ENCODE data around the gene HK1. TPM values are rescaled to one million over a fixed set of nuclear protein-coding genes. Genes with fewer than 3 reads are reported as not detected.
A peak's percentile ranks its signal among the peaks of the same experiment; 100 is the strongest.

The HK1 gene
- total RNA-seq, 3 donors from 2014 or later: 51.2 to 63.4 (median 57.4) TPM

DNA sequence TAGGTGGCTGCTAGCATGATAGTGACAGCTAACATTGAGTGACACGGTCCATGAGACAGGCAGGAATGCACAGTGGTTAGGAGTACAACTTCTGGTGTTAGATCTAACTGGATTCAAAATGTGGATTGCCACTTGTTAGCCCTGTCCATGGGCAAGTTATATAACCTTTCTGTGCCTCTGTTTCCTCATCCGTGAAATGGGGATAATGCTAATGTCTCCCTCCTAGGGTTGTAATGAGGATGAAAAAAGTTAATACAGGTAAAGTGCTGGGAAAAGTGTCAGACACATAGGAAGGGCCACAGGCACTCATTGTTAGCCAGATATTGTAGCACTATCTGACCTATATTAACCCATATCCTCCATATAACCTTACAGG, 96.6 kb downstream of the HK1 start:
- Histone ChIP-seq H3K4me3 (no peak overlapping the region), H3K4me1 (peaks cover 4 to 16% of the 10 kb centered on the region in 2 donors), H3K27ac (peak overlapping the region; percentile 72 to 76), H3K9me3 (no peaks in the 10 kb centered on the region), H3K27me3 (no peaks in the 10 kb centered on the region), H3K36me3 (no peaks in the 10 kb centered on the region)
- DNase-seq (ENCODE audit: low spot score in 2 of 2): no peak
- intact Hi-C loops (cut with DNase I; ENCODE audit: low total_unique reads): no loop called here
- TF ChIP-seq POLR2AphosphoS5 (IDR thresholded peaks at IDR 0.05): no peak
- no peak for TF ChIP-seq POLR2A (IDR thresholded peaks at IDR 0.05)
- TF ChIP-seq, protein P1, sequence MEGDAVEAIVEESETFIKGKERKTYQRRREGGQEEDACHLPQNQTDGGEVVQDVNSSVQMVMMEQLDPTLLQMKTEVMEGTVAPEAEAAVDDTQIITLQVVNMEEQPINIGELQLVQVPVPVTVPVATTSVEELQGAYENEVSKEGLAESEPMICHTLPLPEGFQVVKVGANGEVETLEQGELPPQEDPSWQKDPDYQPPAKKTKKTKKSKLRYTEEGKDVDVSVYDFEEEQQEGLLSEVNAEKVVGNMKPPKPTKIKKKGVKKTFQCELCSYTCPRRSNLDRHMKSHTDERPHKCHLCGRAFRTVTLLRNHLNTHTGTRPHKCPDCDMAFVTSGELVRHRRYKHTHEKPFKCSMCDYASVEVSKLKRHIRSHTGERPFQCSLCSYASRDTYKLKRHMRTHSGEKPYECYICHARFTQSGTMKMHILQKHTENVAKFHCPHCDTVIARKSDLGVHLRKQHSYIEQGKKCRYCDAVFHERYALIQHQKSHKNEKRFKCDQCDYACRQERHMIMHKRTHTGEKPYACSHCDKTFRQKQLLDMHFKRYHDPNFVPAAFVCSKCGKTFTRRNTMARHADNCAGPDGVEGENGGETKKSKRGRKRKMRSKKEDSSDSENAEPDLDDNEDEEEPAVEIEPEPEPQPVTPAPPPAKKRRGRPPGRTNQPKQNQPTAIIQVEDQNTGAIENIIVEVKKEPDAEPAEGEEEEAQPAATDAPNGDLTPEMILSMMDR (IDR thresholded peaks at IDR 0.05): no peak

DNA sequence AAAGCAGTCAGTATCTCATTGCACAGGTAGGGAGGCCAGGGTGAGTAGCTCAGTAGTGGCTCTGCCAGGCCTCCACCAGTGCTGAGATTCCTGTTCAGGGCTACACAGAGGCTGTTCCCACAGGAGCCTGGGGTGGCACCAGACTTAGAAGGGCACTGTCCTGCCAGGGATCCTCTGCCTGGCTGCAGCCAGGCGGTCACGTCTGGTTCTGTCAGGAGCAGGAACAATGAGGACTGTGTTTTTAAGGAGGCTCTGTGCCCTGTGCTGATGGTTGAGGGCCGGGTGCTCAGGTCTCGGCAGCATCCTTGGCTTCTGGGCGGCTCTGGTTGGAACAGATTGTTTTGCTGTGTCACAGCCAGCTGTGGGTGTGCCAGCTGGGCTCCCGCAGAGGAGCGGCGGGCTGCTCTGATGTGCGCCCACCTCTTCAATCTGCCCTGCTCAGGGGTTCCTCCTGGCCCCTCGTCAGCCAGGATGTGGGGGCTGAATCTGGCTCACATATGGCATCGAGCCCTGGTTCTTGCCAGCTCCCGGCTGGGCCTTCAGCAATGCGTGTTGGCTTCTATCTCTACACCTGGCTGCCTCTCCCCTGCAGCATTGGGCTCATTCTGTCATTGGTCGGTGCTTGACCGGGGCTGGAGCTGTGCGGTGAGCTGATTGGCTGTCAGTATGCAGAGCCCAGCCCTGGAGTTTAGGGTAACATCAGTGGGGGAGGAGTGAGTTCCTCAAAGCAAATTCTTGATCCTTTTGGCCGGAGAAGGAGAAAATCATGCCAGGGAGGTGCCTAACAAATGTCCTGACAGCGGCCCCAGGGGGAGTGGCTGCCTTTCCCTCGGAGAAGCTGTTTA, 97.2 kb downstream of the HK1 start:
- Histone ChIP-seq H3K27me3 (no peaks in the 10 kb centered on the region), H3K4me3 (peak overlapping the region in 2 of 3 donors; percentile 32 to 33), H3K27ac (peak overlapping the region; percentile 72 to 76), H3K9me3 (no peaks in the 10 kb centered on the region), H3K36me3 (no peaks in the 10 kb centered on the region), H3K4me1 (peaks cover 4 to 16% of the 10 kb centered on the region in 2 donors)
- peak; percentile 82 to 93 for DNase-seq (ENCODE audit: low spot score in 2 of 2)
- TF ChIP-seq, protein P1 (IDR thresholded peaks at IDR 0.05): peak in 1 of 3 donors; percentile 64
- TF ChIP-seq POLR2AphosphoS5 (IDR thresholded peaks at IDR 0.05) (peak in 1 of 3 donors; percentile 43), POLR2A (IDR thresholded peaks at IDR 0.05) (no peak)
- intact Hi-C loops (cut with DNase I; ENCODE audit: low total_unique reads): no loop called here

DNA sequence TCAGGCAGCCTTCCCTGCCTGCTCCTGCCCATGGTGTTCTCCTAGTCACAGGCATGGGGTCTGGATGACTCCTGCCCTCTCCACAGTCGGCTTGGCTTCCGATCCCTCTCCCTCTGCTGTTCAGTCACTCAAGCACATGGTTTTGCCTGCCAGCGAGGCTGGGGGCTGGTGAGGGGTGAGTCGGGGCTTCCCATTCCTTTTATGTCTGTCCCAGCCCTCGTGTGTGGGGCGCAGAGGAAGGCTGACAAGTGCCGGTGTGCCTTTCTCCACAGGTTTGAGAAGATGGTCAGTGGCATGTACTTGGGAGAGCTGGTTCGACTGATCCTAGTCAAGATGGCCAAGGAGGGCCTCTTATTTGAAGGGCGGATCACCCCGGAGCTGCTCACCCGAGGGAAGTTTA, 98.4 kb downstream of the HK1 start:
- intact Hi-C loops (cut with DNase I; ENCODE audit: low total_unique reads): no loop called here
- peaks cover 4 to 16% of the 10 kb centered on the region in 2 donors for H3K4me1 ChIP-seq
- no peak for DNase-seq (ENCODE audit: low spot score in 2 of 2)
- no peaks in the 10 kb centered on the region for H3K27me3 ChIP-seq
- peak overlapping the region; percentile 72 to 76 for H3K27ac ChIP-seq
- no peaks in the 10 kb centered on the region for H3K9me3 ChIP-seq
- H3K36me3 ChIP-seq: no peaks in the 10 kb centered on the region
- H3K4me3 ChIP-seq: no peak overlapping the region
- TF ChIP-seq, protein P1 (IDR thresholded peaks at IDR 0.05): no peak
- TF ChIP-seq POLR2AphosphoS5 (IDR thresholded peaks at IDR 0.05) (no peak), POLR2A (IDR thresholded peaks at IDR 0.05) (no peak)

DNA sequence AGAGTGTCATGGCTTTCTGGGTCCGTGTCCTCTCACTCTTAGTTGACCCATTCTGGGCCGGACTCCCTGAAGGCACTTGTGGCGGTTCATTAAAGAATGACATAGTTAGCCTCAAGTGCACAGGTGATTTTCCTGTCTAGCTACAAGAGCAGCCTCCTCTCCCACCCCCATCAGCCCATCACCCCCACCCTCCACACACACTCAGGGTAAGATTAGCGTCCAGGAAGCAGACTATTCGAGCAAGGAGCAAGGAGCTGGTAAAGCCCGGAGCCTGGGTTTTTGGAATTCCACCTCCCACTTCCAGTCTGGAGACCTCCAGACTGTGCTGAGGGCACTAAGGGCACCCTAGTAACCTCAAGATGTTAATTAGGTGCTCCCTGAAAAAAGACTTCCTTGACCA, 98.9 kb downstream of the HK1 start:
- no peaks in the 10 kb centered on the region for H3K36me3 ChIP-seq
- peak overlapping the region; percentile 14 to 46 for H3K27ac ChIP-seq
- H3K27me3 ChIP-seq: no peaks in the 10 kb centered on the region
- H3K4me1 ChIP-seq: peaks cover 4 to 16% of the 10 kb centered on the region in 2 donors
- intact Hi-C loops (cut with DNase I; ENCODE audit: low total_unique reads): no loop called here
- H3K4me3 ChIP-seq: no peak overlapping the region
- H3K9me3 ChIP-seq: no peaks in the 10 kb centered on the region
- no peak for DNase-seq (ENCODE audit: low spot score in 2 of 2)
- TF ChIP-seq POLR2AphosphoS5 (IDR thresholded peaks at IDR 0.05): no peak
- no peak for TF ChIP-seq POLR2A (IDR thresholded peaks at IDR 0.05)
- TF ChIP-seq, protein P1 (IDR thresholded peaks at IDR 0.05): no peak

DNA sequence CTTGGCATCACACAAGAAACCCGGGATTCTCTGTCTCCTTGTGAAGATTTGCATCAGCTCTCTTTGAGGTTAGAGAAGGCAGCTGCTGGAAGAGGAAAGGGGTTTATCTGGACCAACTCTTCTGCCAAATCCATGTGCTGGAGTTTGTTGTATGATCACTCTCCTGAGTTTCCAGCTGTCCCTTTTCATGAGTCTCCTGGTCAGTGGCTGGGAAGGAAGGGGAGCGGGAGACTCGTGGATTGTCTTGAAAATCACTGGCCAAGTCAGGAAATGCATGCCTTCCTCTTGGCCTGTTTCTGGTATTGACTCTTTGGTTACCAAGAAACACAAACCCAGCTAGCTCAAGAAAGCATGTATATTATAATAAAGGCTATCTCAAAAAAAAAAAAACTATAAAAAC, 99.6 kb downstream of the HK1 start:
- peak overlapping the region in 1 of 2 donors; percentile 46 for H3K27ac ChIP-seq
- intact Hi-C loops (cut with DNase I; ENCODE audit: low total_unique reads): no loop called here
- no peak for DNase-seq (ENCODE audit: low spot score in 2 of 2)
- no peak overlapping the region for H3K4me3 ChIP-seq
- H3K9me3 ChIP-seq: no peaks in the 10 kb centered on the region
- H3K27me3 ChIP-seq: no peaks in the 10 kb centered on the region
- TF ChIP-seq POLR2A (IDR thresholded peaks at IDR 0.05): no peak
- no peak for TF ChIP-seq POLR2AphosphoS5 (IDR thresholded peaks at IDR 0.05)
- TF ChIP-seq, protein P1 (IDR thresholded peaks at IDR 0.05): no peak
- peaks cover 4 to 16% of the 10 kb centered on the region in 2 donors for H3K4me1 ChIP-seq
- no peaks in the 10 kb centered on the region for H3K36me3 ChIP-seq

Measured in breast epithelium (tissue), 4 donors.